Measurements from ENCODE around the gene GNPDA1. TPM values are rescaled to one million over a fixed set of nuclear protein-coding genes. Genes with fewer than 3 reads are reported as not detected.

GNPDA1 gene
- total RNA-seq, 1 donor from 2014 or later: 60.0 TPM

DNA sequence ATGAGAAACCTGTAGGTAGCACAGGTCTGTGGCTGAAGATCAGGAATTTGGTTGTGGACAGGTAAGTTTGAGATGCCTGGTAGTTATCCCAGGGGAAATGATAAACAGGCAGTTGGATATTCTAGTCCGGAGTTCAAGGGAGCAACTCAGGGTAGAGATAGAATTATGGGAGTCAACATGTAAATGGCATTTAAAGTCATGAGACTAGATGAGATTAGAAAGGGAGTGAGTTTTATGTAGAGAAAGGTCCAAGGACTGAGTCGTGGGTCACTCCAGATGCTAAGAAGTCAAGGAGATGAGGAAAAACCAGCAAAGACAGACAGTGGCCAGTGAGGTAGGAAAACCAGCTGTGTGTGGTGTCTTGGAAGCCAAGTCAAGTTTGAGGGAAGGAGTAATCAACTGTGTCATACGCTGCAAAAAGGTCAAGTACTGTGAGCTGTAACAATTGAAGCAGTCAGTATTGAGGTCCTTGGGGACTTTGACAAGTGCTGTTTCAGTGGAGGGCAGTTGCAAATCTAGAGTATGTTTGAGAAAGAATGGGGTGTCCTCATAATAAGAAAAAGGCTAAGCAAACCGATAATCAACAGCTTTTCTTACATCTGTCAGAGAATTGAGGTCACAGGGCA, 18.2 kb downstream of the GNPDA1 start:
- DNase-seq (ENCODE audit: low spot score): no peak

DNA sequence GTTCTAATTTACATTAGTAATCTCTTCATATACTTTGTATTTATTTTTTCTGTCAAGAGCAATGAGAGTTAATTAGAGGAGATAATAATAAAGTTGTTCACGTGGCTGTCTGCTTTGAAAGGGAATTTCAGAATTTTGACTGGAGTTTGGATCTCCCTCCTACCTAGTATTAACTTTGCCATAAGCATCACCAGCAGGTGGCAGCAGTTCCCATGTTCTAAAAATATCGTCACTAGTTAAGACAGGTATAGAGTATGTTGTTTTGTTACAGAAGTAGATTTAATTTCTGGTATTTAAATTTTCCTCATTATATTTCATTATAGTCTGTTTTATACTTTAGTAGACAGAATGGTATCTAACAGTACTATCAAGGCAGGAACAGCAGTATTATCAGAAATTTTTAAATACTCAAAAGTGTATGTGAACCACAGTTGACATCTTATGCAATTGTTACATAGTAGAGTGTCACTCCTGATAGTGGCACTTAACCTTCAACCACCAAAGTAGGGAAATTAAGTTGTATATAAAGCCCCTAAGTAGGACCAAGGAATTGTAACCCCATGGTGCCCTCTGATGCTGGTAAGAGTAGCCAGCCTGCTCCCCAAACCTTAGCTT, 20.4 kb downstream of the GNPDA1 start:
- peak; percentile 80 for DNase-seq (ENCODE audit: low spot score)

DNA sequence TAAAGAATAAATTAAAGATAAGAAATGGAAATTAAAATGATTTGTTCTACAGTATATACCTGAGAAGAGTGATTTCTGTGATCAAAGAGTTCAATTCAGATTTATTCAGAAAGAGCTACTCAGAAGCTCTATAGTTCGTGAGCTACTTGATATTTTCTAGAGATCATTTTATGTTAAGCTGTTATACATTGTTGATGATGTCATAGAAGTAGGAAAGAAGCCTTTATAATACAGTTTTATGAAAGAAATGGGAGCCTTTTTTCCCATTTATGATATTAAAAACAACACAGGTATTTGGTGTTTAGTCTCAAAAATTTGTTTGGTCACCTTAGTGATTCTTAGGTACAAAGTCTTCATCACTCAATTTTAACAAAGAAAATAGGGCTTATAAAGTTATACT, 23.1 kb downstream of the GNPDA1 start:
- no peak for DNase-seq (ENCODE audit: low spot score)

DNA sequence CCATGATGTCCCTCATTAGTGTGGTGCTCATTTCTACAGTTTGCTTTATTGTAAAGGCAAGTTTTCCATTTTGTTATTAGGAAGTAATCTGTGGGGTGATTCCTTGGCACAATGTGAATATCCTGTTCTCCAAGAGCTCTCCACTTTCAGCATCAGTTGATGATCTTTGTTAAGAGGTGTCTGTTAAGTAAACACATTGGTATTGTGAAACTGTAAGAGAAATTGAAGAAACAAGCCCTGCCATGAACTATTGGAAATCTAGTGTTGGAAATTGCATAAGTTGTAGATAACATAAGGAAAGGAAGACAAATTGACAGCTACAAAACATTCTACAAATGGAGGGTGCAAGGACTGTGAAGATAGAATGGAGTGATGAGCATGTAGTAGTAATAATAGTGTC, 26.8 kb downstream of the GNPDA1 start:
- no peak for DNase-seq (ENCODE audit: low spot score)

DNA sequence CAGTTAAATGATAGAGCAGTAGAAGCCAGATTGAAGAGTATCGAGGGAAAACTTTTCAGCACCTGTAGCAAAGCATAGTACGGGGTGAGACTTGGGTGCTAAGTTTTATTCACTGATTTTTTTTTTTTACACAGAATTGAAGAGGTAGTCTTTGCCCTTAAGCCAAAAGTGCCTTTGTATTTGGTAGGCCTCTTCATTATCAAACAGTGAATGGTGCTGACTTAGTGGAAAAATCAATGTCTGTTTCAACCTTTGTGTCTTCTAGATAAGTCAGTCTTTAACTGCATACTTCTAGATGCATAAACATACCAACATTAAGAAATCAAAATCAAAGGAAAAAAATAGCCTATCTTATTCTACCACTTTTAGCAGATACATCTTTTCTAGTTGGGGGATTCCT, 30.2 kb downstream of the GNPDA1 start:
- DNase-seq (ENCODE audit: low spot score): no peak

DNA sequence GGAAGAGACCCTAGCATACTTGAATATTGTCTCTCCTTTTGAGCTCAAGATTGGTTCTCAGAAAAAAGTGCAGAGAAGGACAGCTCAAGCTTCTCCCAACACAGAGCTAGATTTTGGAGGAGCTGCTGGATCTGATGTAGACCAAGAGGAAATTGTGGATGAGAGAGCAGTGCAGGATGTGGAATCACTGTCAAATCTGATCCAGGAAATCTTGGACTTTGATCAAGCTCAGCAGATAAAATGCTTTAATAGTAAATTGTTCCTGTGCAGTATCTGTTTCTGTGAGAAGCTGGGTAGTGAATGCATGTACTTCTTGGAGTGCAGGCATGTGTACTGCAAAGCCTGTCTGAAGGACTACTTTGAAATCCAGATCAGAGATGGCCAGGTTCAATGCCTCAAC, 34.4 kb downstream of the GNPDA1 start:
- DNase-seq (ENCODE audit: low spot score): no peak

DNA sequence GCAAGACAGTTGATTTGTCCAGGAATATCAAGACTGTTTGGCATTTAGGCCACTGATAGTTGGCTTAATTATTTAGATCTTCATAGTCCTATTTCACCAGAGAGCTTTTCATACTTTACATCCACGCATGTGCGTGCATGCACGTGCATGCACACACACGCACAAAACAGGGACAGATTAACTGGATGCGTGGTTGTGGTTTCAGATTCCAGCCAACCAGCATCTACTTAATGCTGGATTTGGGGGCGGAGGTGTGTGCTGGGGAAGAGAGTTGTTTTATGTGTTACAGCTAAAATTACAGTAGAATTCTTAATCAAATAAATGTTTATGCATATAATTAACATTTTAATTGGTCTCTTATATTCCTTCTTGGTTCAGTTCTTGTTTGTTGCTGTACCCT, 36.7 kb downstream of the GNPDA1 start:
- DNase-seq (ENCODE audit: low spot score): no peak

DNA sequence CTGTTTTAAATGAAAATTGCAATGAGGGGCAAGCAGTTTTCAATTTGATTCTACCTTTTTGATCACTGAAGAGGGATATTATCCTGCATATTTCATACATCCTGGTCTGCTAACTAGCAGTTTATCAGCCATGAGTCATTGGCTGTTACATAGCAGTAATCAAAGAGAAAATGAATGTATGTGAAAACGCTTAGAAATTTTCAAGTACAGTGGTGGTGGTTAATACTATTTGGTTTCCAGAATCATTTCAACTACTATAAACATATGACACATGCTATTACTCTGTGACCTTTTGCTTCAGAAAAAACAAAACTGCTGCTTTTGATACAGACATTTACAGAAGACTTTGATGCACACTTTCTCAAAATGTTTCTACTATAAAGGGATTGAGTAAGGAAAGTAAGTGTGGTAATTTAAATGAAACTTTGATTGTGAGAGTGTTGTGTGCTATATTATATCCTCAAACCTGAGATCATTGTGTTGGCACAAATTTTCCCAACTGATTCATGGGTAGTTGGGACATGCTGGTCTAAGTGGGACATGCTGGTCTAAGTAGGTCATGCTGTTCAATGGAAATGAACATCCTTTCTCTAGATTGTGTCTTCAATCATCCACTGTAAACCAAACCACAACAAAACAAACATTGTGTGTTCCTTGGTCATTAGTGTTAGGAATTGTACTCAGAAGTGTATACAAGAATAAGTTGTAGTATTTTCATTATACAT, 38.8 kb downstream of the GNPDA1 start:
- no peak for DNase-seq (ENCODE audit: low spot score)

DNA sequence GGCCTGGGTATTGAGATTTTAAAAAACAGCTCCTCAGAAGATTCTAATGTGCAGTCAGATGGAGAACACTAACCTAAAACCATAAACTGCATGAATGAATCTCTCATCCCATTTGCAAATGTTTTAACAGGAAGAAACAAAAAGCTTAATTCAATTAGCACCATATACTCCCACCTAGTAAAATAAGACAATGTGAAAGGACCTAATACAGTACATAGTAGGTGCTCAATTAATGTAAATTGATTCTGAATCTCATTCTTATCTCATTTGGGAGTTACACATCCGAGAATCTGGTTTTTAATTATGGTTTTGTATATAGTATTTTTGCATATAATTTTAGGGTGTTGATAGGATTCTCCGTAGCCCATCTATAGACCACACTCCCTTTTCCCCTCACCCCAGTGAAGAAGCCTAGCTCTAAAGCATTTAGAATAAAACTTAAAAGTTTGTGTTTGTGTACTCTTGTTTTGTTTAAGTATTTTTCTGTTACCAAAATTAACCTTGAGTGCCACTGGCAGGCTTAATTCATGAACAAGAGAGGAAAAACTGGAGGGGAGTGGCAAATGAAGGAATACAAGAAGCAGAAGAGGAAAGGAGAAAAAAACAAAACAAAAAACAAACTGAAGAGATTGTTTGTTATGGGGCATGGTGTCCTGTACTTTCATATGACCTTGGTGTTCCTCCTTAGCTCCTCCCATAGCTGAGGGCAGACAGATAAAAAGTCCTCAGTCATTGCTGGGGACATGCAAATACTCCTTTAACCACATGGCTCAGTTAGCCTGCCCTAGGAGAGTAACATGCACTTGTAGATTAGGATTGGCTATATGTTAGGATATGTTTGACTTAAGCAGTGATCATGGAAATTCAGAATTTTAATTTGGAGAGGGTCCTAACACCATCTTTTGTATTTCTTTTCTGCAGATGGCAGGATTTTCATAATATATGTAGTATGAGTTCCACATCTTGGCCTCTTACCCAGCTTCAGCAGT, 42.8 kb downstream of the GNPDA1 start:
- no peak for DNase-seq (ENCODE audit: low spot score)

DNA sequence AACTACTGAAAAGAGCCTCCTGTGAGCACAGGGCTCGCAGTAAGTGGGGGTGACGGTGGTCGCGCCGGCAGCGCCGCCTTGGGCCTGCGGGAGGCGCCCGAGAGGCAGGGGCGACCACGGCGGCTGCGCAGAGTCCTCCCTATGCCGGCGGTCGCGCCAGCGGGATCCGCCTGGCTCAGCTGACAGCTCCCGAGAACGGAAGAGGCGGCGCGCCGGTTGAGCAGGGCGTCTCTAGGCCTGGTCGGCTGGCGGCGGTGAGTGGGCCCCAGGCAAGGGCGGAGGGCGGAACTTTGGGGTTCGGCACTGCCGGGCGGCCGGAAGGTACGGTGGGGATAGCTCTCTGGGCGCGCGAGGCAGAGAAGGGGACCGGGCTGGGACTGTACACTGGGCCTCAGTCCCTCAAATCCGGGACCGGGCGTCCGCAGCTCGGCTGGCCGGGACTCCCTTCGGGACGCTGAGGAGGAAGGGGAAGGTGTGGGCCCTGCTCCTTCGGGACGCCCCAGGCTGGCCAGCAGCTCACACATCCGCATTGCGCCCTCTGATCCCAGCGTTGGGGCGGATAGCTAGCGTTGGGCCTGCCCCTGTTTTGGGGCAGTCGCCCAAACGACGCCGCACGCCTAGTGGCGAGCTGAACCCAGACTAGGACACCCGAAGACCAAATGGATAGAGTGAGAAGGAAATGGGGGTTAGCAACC, 43.8 kb downstream of the GNPDA1 start, which contains the start of gene RNF14:
TSS of gene RNF14 (plus strand) at position 192 of the 695 bp plus-strand sequence. CDS start 4,484 bp downstream, outside the sequence.
- DNase-seq (ENCODE audit: low spot score): peak; percentile 94

DNA sequence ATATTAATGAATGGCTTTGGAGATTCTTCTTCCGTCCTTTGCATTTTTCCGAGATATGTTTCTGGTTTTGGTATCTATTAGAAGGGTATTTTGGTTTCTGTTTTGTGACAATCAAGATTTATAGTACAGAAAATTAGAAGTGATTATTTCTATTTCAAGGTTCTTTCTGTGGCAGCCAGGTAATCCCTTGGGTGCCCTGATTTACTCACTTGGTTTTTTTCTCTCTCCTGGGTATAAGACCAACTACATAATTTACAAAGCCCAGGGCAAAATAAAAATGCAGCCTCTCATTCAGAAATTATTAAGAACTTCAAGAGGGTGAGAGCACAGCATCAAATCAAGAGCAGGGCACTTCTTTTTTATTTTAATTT, 45.9 kb downstream of the GNPDA1 start:
- DNase-seq (ENCODE audit: low spot score): no peak

DNA sequence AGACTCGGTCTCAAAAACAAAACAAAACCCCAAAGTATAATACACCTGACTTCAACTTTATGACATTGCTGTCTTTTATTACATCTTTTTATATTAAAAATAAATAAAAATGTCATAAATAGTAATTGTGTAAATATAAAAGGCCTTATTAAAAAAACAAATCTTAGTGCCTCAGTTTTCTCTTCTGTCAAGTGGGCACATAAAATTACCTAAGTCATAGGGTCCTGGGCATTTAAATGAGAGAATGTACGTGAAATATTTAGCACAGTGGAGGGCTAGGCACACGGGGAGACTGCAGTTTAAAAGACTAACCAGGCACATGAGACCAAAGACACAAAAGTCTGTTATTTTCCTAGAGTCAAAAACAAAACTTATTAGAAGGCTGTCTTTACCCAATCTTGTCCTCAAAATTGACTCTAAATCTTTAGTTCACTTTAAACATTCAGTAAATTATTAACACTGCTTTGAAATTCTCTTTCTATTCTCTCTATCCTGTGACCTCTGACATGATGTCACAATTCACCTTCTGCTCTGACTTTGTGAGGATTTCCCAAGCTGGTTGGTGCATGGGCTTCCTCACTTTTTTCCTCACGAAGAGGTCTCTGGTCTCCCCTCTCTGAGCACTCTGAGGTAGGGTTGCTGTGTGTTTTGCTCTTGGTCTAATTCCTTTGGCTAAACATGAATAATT, 46.4 kb downstream of the GNPDA1 start:
- no peak for DNase-seq (ENCODE audit: low spot score)

DNA sequence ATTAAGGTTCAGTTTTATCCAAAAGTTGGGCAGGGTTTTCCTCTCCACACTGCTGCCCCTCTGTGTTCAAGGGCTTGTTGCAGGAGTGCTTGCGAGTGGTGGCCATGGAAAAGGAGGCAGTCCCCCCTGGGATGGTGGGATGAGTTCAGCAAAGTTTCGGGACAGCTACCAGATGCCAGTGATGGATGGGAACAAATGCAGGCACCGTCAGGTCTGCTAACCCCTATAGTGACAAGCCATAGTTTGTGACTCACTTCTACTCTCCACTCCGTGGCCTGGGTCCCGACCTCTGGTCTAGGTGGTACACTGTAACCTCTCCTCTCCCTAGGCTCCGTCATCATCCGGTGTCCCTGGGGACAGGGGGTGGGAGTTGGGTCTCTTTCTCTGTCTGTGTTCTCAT, 47.8 kb downstream of the GNPDA1 start:
- DNase-seq (ENCODE audit: low spot score): no peak

DNA sequence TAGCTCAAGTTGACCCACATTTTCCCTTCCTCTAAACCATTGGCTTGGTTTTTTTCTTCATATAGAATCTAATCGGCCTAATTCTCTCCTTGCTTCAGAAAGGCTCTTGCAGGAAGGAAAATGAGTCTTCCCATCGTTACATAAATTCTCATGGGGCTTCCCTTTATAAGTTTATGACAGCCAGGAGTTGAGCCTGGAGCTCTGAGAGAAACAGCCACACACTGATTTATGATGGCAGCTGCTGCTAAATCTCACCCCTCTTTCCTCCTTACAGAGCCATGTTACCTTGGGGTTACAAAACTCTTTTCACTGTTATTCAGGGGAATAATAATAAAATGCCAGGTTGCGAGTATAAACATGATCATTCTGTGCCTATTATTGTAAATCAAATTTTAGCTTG, 49.1 kb downstream of the GNPDA1 start:
- DNase-seq (ENCODE audit: low spot score): no peak

DNA sequence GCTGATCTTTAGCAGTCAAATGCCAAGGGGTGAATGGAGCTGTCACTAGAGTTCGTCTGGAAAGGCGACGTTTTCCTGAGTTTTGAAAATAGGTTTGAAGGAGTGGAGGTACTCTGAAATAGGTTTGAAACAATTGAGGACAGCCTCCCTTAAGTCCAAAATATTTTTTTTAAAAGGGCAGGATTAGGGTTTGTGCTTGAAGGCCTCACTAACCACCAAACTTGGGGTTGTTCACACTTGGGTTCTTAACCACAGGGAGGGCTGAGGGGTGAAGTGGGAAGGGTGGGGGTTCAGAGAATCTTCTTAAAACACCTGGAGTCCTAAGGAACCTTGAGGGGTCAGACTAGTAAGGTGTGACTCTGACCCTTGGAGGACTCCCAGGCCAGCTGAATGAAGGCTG, 51.4 kb downstream of the GNPDA1 start:
- no peak for DNase-seq (ENCODE audit: low spot score)

DNA sequence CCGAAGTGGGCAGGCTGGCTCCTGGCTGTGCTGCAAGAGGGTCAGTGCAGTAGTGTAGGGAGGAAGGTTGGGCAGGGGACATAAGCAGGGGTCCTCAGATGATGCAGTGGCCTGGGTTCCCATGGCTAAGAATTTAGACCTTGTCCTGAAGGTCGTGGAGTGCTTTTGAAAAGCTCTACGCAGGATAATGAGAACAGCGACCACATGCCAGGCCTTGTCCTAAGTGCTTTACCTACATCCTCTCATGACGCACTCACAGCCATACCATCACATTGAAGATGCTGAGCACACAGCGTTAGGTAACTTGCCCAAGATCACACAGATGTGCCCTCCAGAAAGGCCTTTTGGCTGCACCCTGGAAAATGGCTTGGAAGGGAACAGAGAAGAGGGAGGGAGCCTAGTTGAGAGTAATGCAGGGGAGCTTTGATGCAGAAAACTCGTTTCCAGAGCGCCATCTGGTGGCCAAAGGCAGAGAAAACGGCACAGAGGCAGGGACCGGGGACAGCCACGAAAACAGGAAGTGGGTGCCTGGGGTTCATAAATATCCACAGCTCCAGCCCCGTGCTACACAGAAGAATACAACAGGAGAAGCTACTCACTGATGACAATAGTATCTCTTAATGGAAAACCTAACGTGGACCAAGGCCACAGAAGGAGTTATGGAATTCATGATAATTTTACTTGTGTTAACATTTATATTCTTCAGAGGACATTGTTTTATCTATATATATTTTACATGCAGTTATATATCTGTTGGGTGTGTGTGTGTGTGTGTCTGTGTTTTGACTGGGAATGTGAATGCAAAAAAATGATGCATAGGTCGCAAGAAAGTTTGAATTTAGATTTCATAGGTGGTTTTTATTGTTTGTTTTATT, 52.1 kb downstream of the GNPDA1 start:
- peak; percentile 92 for DNase-seq (ENCODE audit: low spot score)

DNA sequence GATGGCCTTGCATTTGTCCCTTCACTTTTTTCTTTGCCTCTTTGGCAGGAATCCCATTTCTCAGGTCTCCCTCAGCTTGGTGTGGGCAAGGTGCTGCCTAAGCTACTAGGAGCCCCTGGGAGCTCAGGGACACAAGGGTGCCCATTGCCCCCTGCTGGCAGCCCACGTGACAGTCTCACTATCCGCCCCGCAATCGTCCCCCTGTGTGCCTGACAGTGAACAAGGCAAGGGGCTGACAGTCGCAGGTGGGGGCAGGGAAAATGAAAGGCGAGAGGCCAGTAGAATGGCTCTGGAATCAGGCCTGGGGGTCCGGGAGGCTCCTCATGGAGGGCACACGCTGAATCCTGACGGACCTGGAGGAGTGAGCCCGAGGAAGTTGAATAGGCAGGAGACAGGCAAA, 52.8 kb downstream of the GNPDA1 start:
- no peak for DNase-seq (ENCODE audit: low spot score)

DNA sequence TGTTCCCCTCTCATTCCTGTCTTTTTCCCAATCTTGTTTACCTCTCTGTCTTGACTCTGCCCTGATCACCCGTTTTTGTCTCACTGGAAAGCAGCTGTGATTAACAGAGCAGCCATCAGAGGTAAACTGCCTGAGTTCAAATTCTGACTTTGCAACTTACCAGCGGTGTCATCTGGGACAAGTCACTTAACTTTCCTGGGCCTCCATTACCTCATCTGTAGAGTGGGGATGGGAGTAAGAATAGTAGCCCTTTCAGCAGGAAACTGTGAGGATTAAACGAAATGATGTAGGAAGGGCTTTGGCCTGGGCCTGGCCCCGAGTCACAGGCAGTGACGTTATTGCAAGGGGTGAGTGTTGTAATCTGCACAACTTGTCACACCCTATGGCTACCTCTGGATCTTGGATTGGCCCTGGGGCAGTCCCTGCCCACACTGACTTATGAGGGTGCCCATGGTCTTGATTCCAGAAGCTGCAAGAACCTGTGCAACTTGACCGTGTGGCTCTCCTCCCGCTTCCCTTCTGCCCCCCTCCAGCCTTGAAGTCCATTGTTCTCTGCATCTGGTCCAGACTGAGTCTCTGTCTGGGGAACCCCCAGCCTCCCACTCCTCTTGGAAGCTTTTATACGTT, 54.2 kb downstream of the GNPDA1 start:
- no peak for DNase-seq (ENCODE audit: low spot score)

DNA sequence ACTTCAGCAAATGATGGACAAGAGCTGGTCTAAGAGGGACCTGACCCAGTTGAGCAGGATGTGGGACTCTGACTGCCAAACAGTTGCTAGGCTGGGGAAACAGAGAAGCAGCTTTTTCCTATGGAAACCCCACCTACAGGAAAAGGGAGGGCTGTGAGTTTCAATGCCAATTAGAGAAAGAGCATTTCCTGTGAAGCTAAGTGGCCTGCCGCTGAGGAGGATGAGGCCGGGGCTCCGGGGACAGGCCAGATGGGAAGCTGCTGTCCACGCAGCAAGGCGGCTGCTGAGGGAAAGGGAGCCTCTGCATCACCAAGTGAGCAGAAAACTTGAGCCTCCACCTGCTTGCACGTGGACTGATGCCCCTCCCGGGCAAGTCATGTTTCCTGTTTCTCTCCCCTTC, 54.7 kb downstream of the GNPDA1 start, which contains the start of gene PCDH12:
TSS of gene PCDH12 (minus strand) at position 90 of the 400 bp plus-strand sequence. CDS start 351 bp downstream, outside the sequence.
- no peak for DNase-seq (ENCODE audit: low spot score)

Measured in ureter (tissue), 1 donor.